Fibroblast of the aortic adventitia (primary cell): ENCODE measurements around the gene SLC35F3. TPM values are rescaled to one million over a fixed set of nuclear protein-coding genes. Genes with fewer than 3 reads are reported as not detected.

Experiments
- DNase-seq: peaks from one replicate; pipeline ENCODE4 v3.0.0-alpha.2; 2010; ENCODE audit warnings: low read depth
- H3K4me3 ChIP-seq: 2 replicates; pipeline ENCODE4 v1.5.1; 2011; ENCODE audit warnings: low read depth, mild to moderate bottlenecking, control low read depth, low read length, moderate library complexity
- total RNA-seq: library from RNA; depleted of rRNA; stranded (reverse); fragments of >200 nt; gene quantifications from 2 replicates; pipeline ENCODE4 v1.2.3, GENCODE V29; 2012; ENCODE audit warnings: low replicate concordance
- TF ChIP-seq, protein P1 (sequence below): IDR thresholded peaks from 2 replicates; pipeline ENCODE4 v1.5.1; 2011; ENCODE audit warnings: mild to moderate bottlenecking, low read length, control low read depth, inconsistent platforms; ENCODE audit not compliant: insufficient read depth

SLC35F3 gene
- total RNA-seq, 1 donor: not detected

DNA sequence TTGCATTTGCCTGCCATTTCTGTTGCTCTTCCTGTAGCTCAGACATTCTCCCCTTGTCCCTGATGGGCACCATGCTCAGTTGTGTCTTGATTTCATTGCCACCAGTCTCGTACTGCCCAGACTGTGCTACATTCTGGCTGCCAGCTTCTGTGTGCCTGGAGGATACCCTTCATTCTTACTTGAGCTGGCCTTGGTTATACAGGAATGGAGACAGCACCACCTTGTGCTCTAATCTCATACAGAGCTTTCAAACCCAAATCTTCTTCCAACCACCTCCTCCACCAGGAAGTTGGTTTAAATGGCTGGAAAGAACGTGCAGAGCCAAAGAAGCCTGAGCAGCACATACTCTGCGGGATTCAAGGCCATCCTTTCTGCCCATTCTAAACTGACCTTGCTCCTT lies 165.3 kb downstream of the SLC35F3 start:
- TF ChIP-seq, protein P1, sequence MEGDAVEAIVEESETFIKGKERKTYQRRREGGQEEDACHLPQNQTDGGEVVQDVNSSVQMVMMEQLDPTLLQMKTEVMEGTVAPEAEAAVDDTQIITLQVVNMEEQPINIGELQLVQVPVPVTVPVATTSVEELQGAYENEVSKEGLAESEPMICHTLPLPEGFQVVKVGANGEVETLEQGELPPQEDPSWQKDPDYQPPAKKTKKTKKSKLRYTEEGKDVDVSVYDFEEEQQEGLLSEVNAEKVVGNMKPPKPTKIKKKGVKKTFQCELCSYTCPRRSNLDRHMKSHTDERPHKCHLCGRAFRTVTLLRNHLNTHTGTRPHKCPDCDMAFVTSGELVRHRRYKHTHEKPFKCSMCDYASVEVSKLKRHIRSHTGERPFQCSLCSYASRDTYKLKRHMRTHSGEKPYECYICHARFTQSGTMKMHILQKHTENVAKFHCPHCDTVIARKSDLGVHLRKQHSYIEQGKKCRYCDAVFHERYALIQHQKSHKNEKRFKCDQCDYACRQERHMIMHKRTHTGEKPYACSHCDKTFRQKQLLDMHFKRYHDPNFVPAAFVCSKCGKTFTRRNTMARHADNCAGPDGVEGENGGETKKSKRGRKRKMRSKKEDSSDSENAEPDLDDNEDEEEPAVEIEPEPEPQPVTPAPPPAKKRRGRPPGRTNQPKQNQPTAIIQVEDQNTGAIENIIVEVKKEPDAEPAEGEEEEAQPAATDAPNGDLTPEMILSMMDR: no peak
- no peak for DNase-seq
- H3K4me3 ChIP-seq: no peak overlapping the region

DNA sequence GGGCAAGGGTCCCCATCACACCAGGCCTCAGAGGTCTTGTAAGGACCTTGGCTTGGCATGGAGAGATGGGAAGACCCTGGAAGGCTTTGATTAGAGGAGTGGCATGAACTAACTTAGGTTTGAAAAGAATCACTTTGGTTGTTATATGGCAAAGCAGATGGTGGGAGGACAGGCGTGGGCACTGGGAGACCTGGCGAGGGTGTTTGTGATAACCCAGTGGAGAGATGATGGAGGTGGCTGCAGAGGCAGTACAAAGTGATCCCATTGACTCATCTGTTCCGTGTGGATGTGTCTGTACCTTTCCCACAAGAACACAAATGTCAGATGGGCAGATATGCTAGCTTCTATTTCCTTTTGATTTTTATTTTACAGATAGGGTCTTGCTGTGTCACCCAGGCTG lies 168.3 kb downstream of the SLC35F3 start:
- TF ChIP-seq, protein P1: no peak
- no peak for DNase-seq

DNA sequence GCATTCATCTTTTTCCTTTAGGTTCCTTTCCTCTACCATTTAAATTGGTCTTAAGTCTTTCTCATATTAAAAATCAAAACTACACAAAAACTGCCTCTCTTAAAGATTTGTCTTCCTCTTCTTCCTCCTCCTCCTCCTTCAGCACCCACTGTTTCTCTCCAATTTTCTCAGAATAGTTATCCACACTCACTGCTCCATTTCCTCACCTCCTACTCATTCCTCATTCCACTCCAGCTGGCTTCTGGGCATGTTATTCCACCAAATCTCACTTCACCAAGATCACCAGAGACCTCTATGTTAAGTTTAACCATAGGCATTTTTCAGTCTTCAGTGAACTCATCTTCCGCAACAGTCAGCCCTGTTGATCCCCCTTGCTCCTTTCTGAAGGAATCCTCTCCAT lies 173.7 kb downstream of the SLC35F3 start:
- TF ChIP-seq, protein P1: no peak
- no peak overlapping the region for H3K4me3 ChIP-seq
- DNase-seq: no peak

More for the DNA sequence above, 168.3 kb downstream of the SLC35F3 start:
- no peak overlapping the region for H3K4me3 ChIP-seq

DNA sequence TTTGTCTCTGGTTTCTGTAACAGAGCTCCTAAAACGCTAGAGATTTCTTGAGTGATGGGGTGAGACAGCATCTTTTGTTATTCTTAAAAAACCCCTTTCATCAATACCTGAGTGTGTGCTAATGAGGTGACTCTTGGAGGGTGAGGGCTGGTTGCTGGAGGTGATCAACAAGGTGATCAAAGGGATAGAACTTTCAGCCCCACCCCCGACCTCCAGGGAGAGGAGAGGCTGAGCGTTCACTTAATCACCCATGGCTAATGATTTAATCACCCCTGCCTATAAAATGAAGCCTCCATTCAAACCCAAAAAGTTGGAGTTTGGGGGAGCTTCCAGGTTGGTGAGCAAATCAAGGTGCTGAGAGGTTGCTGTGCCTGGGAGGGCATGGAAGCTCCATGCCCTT lies 175.4 kb downstream of the SLC35F3 start:
- no peak overlapping the region for H3K4me3 ChIP-seq
- DNase-seq: no peak
- TF ChIP-seq, protein P1: no peak

DNA sequence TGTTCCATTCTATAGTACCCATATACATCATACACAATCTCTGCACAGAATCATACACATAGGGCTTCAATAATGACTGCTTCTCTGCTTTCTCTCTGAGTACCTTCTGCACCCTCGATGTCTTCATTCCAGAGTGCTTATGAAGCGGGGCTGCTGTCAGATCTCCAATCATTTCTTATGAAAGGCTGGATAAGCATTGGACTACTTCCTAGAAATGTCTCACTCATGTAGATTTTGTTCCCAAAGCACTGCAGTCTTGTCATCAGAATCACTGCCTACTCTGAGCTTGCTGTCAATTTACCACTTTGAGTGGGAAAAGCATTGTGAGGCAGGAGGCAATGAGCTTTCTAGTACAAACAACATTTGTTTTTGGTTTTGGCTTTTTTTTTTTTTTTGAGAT lies 179.0 kb downstream of the SLC35F3 start:
- no peak for DNase-seq
- TF ChIP-seq, protein P1: no peak
- no peak overlapping the region for H3K4me3 ChIP-seq

DNA sequence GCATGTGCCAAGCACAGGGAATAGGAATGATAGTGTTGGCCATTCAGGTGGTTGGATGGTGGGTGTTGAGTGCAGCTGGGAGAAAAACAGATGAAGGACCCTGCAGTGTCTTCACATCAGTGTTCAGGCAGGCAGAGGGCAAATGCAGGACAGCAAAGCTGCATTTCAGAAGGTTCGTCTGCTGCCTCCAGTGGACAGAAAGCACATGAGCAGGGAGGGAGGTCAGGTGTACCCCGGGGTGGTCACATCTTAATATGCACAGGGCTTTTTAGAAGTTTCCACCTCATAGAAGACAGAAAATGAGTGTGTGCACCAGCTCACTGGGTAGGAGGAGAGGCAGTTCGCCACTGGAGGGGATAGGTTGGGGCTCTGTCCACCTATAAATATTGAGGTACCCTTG lies 184.9 kb downstream of the SLC35F3 start:
- no peak for DNase-seq
- H3K4me3 ChIP-seq: no peak overlapping the region
- TF ChIP-seq, protein P1: no peak
